ENCODE measurements around the gene MAT2B. TPM values are rescaled to one million over a fixed set of nuclear protein-coding genes. Genes with fewer than 3 reads are reported as not detected.

Gene MAT2B
- total and polyA plus RNA-seq, 5 experiments from 2014 or later, result 145 to 287 (median 260) TPM

DNA sequence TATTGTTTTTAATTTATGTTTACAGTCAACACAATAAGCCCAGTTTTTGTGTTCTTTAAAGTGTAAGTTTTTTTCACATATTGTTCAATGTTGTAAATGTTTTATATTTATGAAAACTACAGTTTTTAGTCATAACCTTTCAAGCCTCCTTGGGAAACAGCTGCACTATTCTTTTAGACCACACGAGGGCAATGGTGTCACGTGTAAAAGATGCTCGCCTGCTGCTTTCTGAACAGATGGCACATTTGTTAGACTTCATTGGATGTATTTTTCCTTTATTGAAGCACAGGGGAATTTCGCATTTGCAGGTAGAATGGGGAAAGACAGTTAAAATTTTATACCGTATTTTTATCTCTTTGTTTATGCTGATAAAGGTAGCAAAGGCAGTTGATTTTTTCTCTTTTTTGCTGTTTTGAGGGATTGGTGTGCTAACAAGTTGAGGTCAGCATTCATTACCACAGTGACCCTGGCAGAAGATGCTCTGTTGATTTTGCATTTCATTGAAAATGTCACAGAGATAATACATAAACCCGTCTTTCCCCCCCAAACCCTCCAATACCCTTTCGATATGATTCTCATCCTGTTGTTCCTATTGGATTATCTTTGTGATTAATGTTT, 59.0 kb downstream of the MAT2B start:
- ATAC-seq, result no peak
- POLR2A ChIA-PET, result no interaction called here

DNA sequence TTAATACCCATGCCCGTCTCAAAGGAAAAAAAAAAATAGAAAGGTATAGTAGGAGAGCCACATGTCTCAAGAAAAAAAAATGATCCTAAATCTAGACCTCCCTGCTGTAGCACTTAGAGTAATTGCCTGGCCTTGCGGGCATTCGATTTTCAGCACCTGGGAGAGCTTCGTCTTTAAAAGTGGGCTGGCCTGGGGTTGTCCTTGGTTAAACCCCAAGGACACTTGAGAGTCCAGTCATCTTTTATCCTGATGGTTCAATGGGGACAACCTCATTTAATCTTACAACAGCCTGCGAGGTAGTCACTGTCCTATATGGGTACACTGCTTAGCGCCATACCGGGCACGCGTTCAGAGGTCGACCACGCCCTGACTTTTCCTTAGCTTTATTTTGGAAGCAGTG, 60.1 kb downstream of the MAT2B start:
- peak overlapping the region; percentile 64 to 82 (median 75) for H3K4me3 Mint-ChIP-seq
- H3K27me3 Mint-ChIP-seq, result peaks cover 35 to 90% (median 60%) of the 10 kb centered on the region in 5 donors
- H3K36me3 Mint-ChIP-seq, result no peaks in the 10 kb centered on the region
- ATAC-seq, result no peak
- peaks cover 7 to 27% (median 22%) of the 10 kb centered on the region in 4 donors for H3K4me1 Mint-ChIP-seq
- POLR2A ChIA-PET, result interaction anchor here (0.7 kb wide), 1 partner anchor 60 kb away, joined by 3 read pairs; the partner anchor contains the start of gene MAT2B
- DNase-seq, result no peak
- H3K9me3 Mint-ChIP-seq, result no peaks in the 10 kb centered on the region
- no peak overlapping the region for H3K27ac Mint-ChIP-seq

More for the DNA sequence above, 59.0 kb downstream of the MAT2B start:
- H3K9me3 Mint-ChIP-seq, result no peaks in the 10 kb centered on the region
- H3K4me1 Mint-ChIP-seq, result peaks cover 7 to 27% (median 22%) of the 10 kb centered on the region in 4 donors
- no peaks in the 10 kb centered on the region for H3K36me3 Mint-ChIP-seq
- H3K4me3 Mint-ChIP-seq, result peak overlapping the region in 1 of 10 donors; percentile 14
- peaks cover 30 to 83% (median 54%) of the 10 kb centered on the region in 5 donors for H3K27me3 Mint-ChIP-seq
- DNase-seq, result peak; percentile 23 to 69 (median 51)
- no peak overlapping the region for H3K27ac Mint-ChIP-seq

DNA sequence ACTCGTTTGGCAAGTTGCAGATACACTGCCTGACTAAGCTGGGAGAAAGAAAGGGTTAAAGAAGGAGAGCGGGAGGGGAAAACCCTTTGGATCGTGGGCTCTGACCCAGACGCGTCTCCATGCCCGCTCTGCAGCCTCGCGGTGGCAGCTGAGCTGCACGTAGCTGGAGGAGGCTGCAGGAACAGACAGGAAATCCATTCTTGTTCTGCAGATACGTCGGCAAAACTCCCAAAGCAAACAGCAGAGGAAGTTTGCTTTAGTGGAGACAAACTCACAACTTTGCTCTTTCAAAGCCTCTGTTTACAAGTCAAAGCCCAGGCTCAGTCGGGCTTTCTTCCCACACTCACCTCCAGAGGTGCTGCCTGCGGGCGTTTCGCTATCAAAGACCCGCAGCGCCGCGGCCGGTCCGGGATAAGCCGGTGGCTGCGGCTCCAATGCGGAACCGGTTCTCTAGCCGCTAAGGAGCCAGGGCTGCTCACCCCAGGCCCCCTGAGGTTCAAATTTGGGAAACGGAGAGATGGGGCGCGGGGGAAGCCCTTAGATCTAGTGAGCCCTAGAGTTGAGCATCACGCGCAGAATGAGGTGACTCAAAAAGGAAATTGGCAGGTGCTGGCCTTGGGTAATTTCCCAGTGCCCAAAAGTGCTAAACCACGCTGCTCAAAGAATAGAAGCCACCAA, 60.7 kb downstream of the MAT2B start:
- ATAC-seq (peak; percentile 70 to 78), DNase-seq (peak in 4 of 10 donors; percentile 9 to 23 (median 12))
- Mint-ChIP-seq H3K4me1 (peaks cover 7 to 27% (median 22%) of the 10 kb centered on the region in 4 donors), H3K36me3 (no peaks in the 10 kb centered on the region), H3K9me3 (no peaks in the 10 kb centered on the region), H3K4me3 (peak overlapping the region; percentile 64 to 82 (median 75)), H3K27me3 (peaks cover 35 to 88% (median 60%) of the 10 kb centered on the region in 5 donors), H3K27ac (peak overlapping the region in 1 of 10 donors; percentile 35)
- POLR2A ChIA-PET, result interaction anchor here (0.7 kb wide), 1 partner anchor 61 kb away, joined by 3 read pairs; the partner anchor contains the start of gene MAT2B

DNA sequence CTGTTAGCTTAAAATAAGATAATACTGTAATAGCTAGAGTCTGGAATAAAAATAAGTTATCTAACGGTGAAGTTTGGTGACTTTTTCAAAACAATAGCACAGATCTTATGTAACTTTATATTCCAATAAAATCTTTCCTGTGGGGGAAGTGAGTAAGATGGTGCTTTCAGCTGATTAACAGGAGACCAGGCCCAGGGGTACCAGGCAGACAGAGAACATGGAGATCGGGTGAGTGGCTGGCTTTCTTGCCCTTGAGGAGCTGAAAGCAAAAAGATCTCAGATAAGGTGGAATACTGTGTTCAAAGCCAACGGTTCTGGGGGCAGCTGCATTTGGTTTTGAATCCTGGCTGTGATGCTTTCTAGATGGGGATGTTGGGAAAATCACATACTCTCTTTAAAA, 61.3 kb downstream of the MAT2B start:
- Mint-ChIP-seq H3K36me3 (no peaks in the 10 kb centered on the region), H3K9me3 (no peaks in the 10 kb centered on the region), H3K4me1 (peaks cover 7 to 27% (median 22%) of the 10 kb centered on the region in 4 donors), H3K4me3 (peak overlapping the region in 8 of 10 donors; percentile 27 to 82 (median 75)), H3K27ac (peak overlapping the region in 1 of 10 donors; percentile 35), H3K27me3 (peaks cover 35 to 82% (median 59%) of the 10 kb centered on the region in 5 donors)
- DNase-seq (no peak), ATAC-seq (no peak)
- POLR2A ChIA-PET, result no interaction called here

DNA sequence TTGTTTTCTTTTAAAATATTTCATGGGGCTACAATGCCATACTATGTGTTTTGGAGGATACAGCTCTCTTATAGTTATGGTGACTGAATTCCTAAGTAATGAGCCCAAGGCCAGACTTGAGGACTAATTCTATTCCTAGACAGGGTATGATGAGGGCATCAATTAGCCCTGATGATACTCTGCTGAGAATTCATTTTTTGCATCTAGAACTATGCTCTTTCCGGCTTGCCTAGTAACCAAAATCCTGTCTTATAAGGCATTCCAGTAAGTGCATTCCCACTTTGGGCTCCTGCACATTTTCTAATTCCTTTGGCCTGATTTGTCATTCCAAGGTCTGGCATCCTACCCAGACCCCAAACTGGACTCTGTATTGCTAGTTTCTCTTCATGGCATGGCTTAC, 62.4 kb downstream of the MAT2B start:
- no peaks in the 10 kb centered on the region for H3K9me3 Mint-ChIP-seq
- ATAC-seq (no peak), DNase-seq (no peak)
- H3K4me1 Mint-ChIP-seq, result peaks cover 7 to 27% (median 22%) of the 10 kb centered on the region in 4 donors
- POLR2A ChIA-PET, result no interaction called here
- peak overlapping the region in 2 of 10 donors; percentile 7 to 43 for H3K4me3 Mint-ChIP-seq
- no peaks in the 10 kb centered on the region for H3K36me3 Mint-ChIP-seq
- peaks cover 35 to 76% (median 53%) of the 10 kb centered on the region in 5 donors for H3K27me3 Mint-ChIP-seq
- no peak overlapping the region for H3K27ac Mint-ChIP-seq

Other genes starting within 250 kb of the MAT2B start
- 100 to 1,000 TPM; 139 to 146 TPM for gene CCNG1, start 68.0 kb upstream of the MAT2B start, total RNA-seq
- gene CCNG1, start 68.0 kb upstream of the MAT2B start, polyA plus RNA-seq, result 100 to 1,000 TPM; 129 to 167 (median 135) TPM
- gene NUDCD2, start 45.5 kb upstream of the MAT2B start, total RNA-seq, result 10 to 100 TPM; 27.4 to 27.8 TPM
- 10 to 100 TPM; 46.7 to 54.0 (median 53.2) TPM for gene NUDCD2, start 45.5 kb upstream of the MAT2B start, polyA plus RNA-seq
- gene HMMR, start 45.0 kb upstream of the MAT2B start, total RNA-seq, result under 1 TPM; 0.42 to 0.47 TPM
- gene HMMR, start 45.0 kb upstream of the MAT2B start, polyA plus RNA-seq, result under 1 TPM in 1 of 3 donors, not detected in 2; 0.28 TPM

Measured in naive thymus-derived CD8-positive, alpha-beta T cell (primary cell).